ENCODE measurements around the gene DAGLA. TPM values are rescaled to one million over a fixed set of nuclear protein-coding genes. Genes with fewer than 3 reads are reported as not detected.
A peak's percentile ranks its signal among the peaks of the same experiment; 100 is the strongest.

Gene DAGLA
- total and polyA plus RNA-seq, 2 donors (not counting 1 experiment from before 2014, with no cell fraction given), result 0.06 TPM; not detected in 1

- peak; percentile 64 for DNase-seq
- WGBS (ENCODE audit: insufficient coverage), result 23% methylated on average over 60 of the region's 67 CpGs
- Mint-ChIP-seq H3K4me1 (peaks cover 17% of the 10 kb centered on the region), H3K27ac (no peak overlapping the region), H3K4me3 (peak overlapping the region; percentile 73), H3K9me3 (ENCODE audit: insufficient read depth) (no peaks in the 10 kb centered on the region), H3K27me3 (peaks cover 12% of the 10 kb centered on the region)
- Histone ChIP-seq H3K9me3 (ENCODE audit: control extremely low read depth in 1 of 3, control insufficient read depth in 2 of 3, insufficient read depth in 1 of 3, low read length in 2 of 3) (no peaks in the 10 kb centered on the region), H3K79me2 (ENCODE audit: control insufficient read depth, insufficient read depth, low read length) (no peaks in the 10 kb centered on the region), H3K4me2 (replicated peaks; ENCODE audit: low read depth, low read length, poor library complexity, severe bottlenecking) (peak overlapping the region; percentile 88), H3K36me3 (replicated peaks in 1 of 2; ENCODE audit: control extremely low read depth in 1 of 2, control insufficient read depth in 1 of 2, extremely low read depth in 1 of 2, insufficient read depth in 2 of 2, low read length in 1 of 2) (no peaks in the 10 kb centered on the region), H3K27ac (ENCODE audit: low read length in 2 of 2) (no peak overlapping the region), H3K4me1 (ENCODE audit: control insufficient read depth in 2 of 2, insufficient read depth in 2 of 2, low read length in 2 of 2) (peaks cover 13 to 14% of the 10 kb centered on the region in 2 donors), H4K20me1 (ENCODE audit: control insufficient read depth, insufficient read depth, low read length, poor library complexity, severe bottlenecking) (no peaks in the 10 kb centered on the region), H3K4me3 (ENCODE audit: control extremely low read depth in 1 of 5, extremely low read depth in 1 of 5, insufficient read depth in 1 of 5, low read depth in 2 of 5, low read length in 4 of 5) (peak overlapping the region in 4 of 5 experiments; percentile 28 to 60 (median 44)), H3K27me3 (replicated peaks in 1 of 4; ENCODE audit: control extremely low read depth in 1 of 4, control insufficient read depth in 3 of 4, insufficient read depth in 4 of 4, low read length in 3 of 4) (peaks cover 0 to 8% (median 0%) of the 10 kb centered on the region in 4 experiments), H2AFZ (ENCODE audit: insufficient read depth, low read depth, low read length, poor library complexity, severe bottlenecking) (peak overlapping the region; percentile 78), H3K9ac (ENCODE audit: low read length) (peak overlapping the region; percentile 58)
- POLR2A ChIA-PET, result interaction anchor here (0.6 kb wide), 1 partner anchor 45 kb away, joined by 5 read pairs; no protein-coding TSS in a partner anchor
- TF ChIP-seq, protein P1, sequence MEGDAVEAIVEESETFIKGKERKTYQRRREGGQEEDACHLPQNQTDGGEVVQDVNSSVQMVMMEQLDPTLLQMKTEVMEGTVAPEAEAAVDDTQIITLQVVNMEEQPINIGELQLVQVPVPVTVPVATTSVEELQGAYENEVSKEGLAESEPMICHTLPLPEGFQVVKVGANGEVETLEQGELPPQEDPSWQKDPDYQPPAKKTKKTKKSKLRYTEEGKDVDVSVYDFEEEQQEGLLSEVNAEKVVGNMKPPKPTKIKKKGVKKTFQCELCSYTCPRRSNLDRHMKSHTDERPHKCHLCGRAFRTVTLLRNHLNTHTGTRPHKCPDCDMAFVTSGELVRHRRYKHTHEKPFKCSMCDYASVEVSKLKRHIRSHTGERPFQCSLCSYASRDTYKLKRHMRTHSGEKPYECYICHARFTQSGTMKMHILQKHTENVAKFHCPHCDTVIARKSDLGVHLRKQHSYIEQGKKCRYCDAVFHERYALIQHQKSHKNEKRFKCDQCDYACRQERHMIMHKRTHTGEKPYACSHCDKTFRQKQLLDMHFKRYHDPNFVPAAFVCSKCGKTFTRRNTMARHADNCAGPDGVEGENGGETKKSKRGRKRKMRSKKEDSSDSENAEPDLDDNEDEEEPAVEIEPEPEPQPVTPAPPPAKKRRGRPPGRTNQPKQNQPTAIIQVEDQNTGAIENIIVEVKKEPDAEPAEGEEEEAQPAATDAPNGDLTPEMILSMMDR (IDR thresholded peaks at IDR 0.05), result no peak
- TF ChIP-seq EZH2 (IDR thresholded peaks at IDR 0.05; ENCODE audit: borderline replicate concordance, insufficient read depth, low read depth, low read length, poor library complexity, severe bottlenecking), result no peak
- intact Hi-C loops (cut with micrococcal nuclease), result no loop called here
- CTCF ChIA-PET, result interaction anchor here (0.6 kb wide), 1 partner anchor 30 kb away, joined by 3 read pairs; no protein-coding TSS in a partner anchor
- peak; percentile 84 for ATAC-seq (ENCODE audit: low read depth)
Observed at GRCh38 chr11:61777234-61778090, 97.3 kb downstream of the DAGLA start.
